SK-N-SH (cell line): ENCODE results near the gene LDLRAP1. TPM values are rescaled to one million over a fixed set of nuclear protein-coding genes. Genes with fewer than 3 reads are reported as not detected.
A peak's percentile ranks its signal among the peaks of the same experiment; 100 is the strongest.

ENCODE experiments used
- CTCF ChIA-PET: fragments of 300-600, 350-600 bp; formaldehyde crosslinking; extraction: SDS; loops from one replicate; lab custom pipeline; 2021; lab: Yijun Ruan, JAX
- POLR2A ChIA-PET: fragments of 350-600 bp; sonication (Branson Sonifier 250); formaldehyde crosslinking; extraction: SDS; loops from one replicate; lab custom pipeline; 2020; ENCODE audit warnings: antibody characterized with exemption, inconsistent platforms; lab: Yijun Ruan, JAX
- DNase-seq: peaks from one replicate; pipeline ENCODE4 v3.0.0; 2012
- H2AFZ ChIP-seq: fragments of 200-600 bp; sonication (generic); 2 replicates; pipeline ENCODE4 v1.8.1; 2016; ENCODE audit warnings: antibody characterized with exemption, mild to moderate bottlenecking, low read depth
- H3F3A ChIP-seq: fragments of 200-600 bp; sonication (generic); replicated peaks from 2 replicates; pipeline ENCODE3; 2016; ENCODE audit warnings: antibody characterized with exemption, mild to moderate bottlenecking; ENCODE audit not compliant: insufficient read depth
- H3K27ac ChIP-seq, 2 experiments: fragments of 200-500 bp in 1 of 2; fragments of 200-600 bp in 1 of 2; sonication (Bioruptor generic) in 1 of 2; sonication (generic), shearing (Covaris generic) in 1 of 2; 2 replicates each; pipeline versions ENCODE4 v1.5.1 to v1.6.1; 2014 to 2016; ENCODE audit warnings: low read depth in 2 of 2, inconsistent platforms in 1 of 2, low read length in 1 of 2, mild to moderate bottlenecking in 1 of 2, mixed read lengths in 1 of 2
- H3K27me3 ChIP-seq: fragments of 200-600 bp; sonication (generic), shearing (Covaris generic); 2 replicates; pipeline ENCODE4 v1.6.1; 2016; ENCODE audit warnings: mixed run types; ENCODE audit not compliant: insufficient read depth
- H3K36me3 ChIP-seq, 2 experiments: fragments of 200-500 bp in 1 of 2; fragments of 200-600 bp in 1 of 2; sonication (Bioruptor generic) in 1 of 2; sonication (generic) in 1 of 2; replicated peaks in 1 of 2; 2 replicates each; pipeline versions ENCODE3 to v1.5.1; 2014 to 2016; ENCODE audit warnings: low read length in 1 of 2, mild to moderate bottlenecking in 1 of 2; ENCODE audit not compliant: insufficient read depth in 2 of 2, control insufficient read depth in 1 of 2
- H3K4me1 ChIP-seq, 2 experiments: fragments of 200-500 bp in 1 of 2; fragments of 200-600 bp in 1 of 2; sonication (Bioruptor generic) in 1 of 2; sonication (generic), shearing (Covaris generic) in 1 of 2; 2 replicates each; pipeline versions ENCODE4 v1.5.1 to v1.6.1; 2014 to 2016; ENCODE audit warnings: low read depth in 1 of 2, low read length in 1 of 2, mixed run types in 1 of 2; ENCODE audit not compliant: insufficient read depth in 2 of 2, control insufficient read depth in 1 of 2
- H3K4me2 ChIP-seq: fragments of 200-600 bp; sonication (generic), shearing (Covaris generic); 2 replicates; pipeline ENCODE4 v1.6.1; 2017; ENCODE audit warnings: mixed run types
- H3K4me3 ChIP-seq, 2 experiments: fragments of 200-500 bp in 1 of 2; fragments of 200-600 bp in 1 of 2; sonication (Bioruptor generic) in 1 of 2; sonication (generic), shearing (Covaris generic) in 1 of 2; 2 replicates each; pipeline versions ENCODE4 v1.5.1 to v1.8.1; 2014 to 2016; ENCODE audit warnings: low read depth in 2 of 2, inconsistent platforms in 1 of 2, low read length in 1 of 2, mild to moderate bottlenecking in 1 of 2, mixed read lengths in 1 of 2, moderate library complexity in 1 of 2
- H3K79me2 ChIP-seq: fragments of 200-600 bp; sonication (generic); 2 replicates; pipeline ENCODE4 v1.8.1; 2017; ENCODE audit warnings: mild to moderate bottlenecking; ENCODE audit not compliant: insufficient read depth
- H3K9ac ChIP-seq: fragments of 200-600 bp; sonication (generic); 2 replicates; pipeline ENCODE4 v1.6.1; 2017; ENCODE audit warnings: mixed run types
- H3K9me2 ChIP-seq: fragments of 200-600 bp; sonication (generic); 2 replicates; pipeline ENCODE4 v1.6.1; 2017; ENCODE audit warnings: mixed run types
- H3K9me3 ChIP-seq: fragments of 200-600 bp; sonication (generic); 2 replicates; pipeline ENCODE4 v1.6.1; 2017; ENCODE audit warnings: mixed run types, mild to moderate bottlenecking, moderate library complexity
- H4K20me1 ChIP-seq: fragments of 200-600 bp; sonication (generic); 2 replicates; pipeline ENCODE4 v1.6.1; 2017; ENCODE audit warnings: mild to moderate bottlenecking, mixed run types; ENCODE audit not compliant: insufficient read depth
- EP300 ChIP-seq, 2 experiments: IDR thresholded peaks; 2 replicates each; pipeline versions ENCODE4 v1.4.0 to v1.6.1; 2012; ENCODE audit warnings: borderline replicate concordance in 1 of 2, low read depth in 1 of 2, low read length in 1 of 2
- EZH2phosphoT487 ChIP-seq: fragments of 200-600 bp; sonication (generic); IDR thresholded peaks from 2 replicates; pipeline ENCODE4 v1.6.1; 2017; ENCODE audit warnings: low read depth, mixed run types, mild to moderate bottlenecking, antibody characterized with exemption, moderate library complexity, borderline replicate concordance
- FOSL2 ChIP-seq: IDR thresholded peaks from 2 replicates; pipeline ENCODE4 v1.4.0; 2012; ENCODE audit warnings: low read depth, mild to moderate bottlenecking, moderate library complexity, borderline replicate concordance
- FOXM1 ChIP-seq: IDR thresholded peaks from 2 replicates; pipeline ENCODE4 v1.4.0; 2012; ENCODE audit warnings: low read depth, mild to moderate bottlenecking
- MXI1 ChIP-seq: IDR thresholded peaks from 2 replicates; pipeline ENCODE4 v1.6.1; 2012; ENCODE audit warnings: mild to moderate bottlenecking, low read depth, low read length, improper control_type of control experiment
- NFIC ChIP-seq: IDR thresholded peaks from 2 replicates; pipeline ENCODE4 v1.4.0; 2012; ENCODE audit warnings: borderline replicate concordance
- NRF1 ChIP-seq: IDR thresholded peaks from 2 replicates; pipeline ENCODE4 v1.6.1; 2012; ENCODE audit warnings: low read depth, mild to moderate bottlenecking, low read length
- RCOR1 ChIP-seq: fragments of 150-350 bp; IDR thresholded peaks from 2 replicates; pipeline ENCODE4 v1.6.1; 2017; ENCODE audit warnings: antibody characterized with exemption, low read length
- REST ChIP-seq: IDR thresholded peaks from 2 replicates; pipeline ENCODE4 v1.6.1; 2012; ENCODE audit warnings: mild to moderate bottlenecking, low read depth, low read length, moderate library complexity
- SMC3 ChIP-seq: IDR thresholded peaks from 2 replicates; pipeline ENCODE4 v1.6.1; 2012; ENCODE audit warnings: low read depth, low read length, improper control_type of control experiment
- TAF1 ChIP-seq: IDR thresholded peaks from 2 replicates; pipeline ENCODE4 v1.6.1; 2012; ENCODE audit warnings: low read depth, mild to moderate bottlenecking, low read length, moderate library complexity, borderline replicate concordance
- TCF12 ChIP-seq: IDR thresholded peaks from 2 replicates; pipeline ENCODE4 v1.4.0; 2012
- USF1 ChIP-seq: IDR thresholded peaks from 2 replicates; pipeline ENCODE4 v1.4.0; 2012; ENCODE audit warnings: low read depth, borderline replicate concordance
- WGBS: methylation state at CpG from one replicate; pipeline ENCODE4 v1.1.6; 2017; ENCODE audit warnings: low lambda C conversion rate; 5-methylcytosine and 5-hydroxymethylcytosine counted together
- polyA plus RNA-seq, 3 experiments: library from polyadenylated mRNA; depleted of rRNA; stranded (reverse); fragments of >200 nt; gene quantifications; 2 replicates each; pipeline ENCODE4 v1.2.3, GENCODE V29; 2012

LDLRAP1 gene
- polyA plus RNA-seq, 1 of the 3 experiments (the other 2 are of a cell fraction) = 19.1 TPM

GRCh38 chr1:25566730-25567341 lies 23.4 kb downstream of the LDLRAP1 start:
- H3K27me3 ChIP-seq = no peaks in the 10 kb centered on the region
- H3K36me3 ChIP-seq = peaks cover 0 to 4% of the 10 kb centered on the region in 2 experiments
- no peak overlapping the region for H3K4me3 ChIP-seq
- ChIA-PET POLR2A (no interaction called here), CTCF (interaction anchor here (0.8 to 1.7 kb wide), 4 partner anchors 11 to 42 kb away, joined by 3 to 10 read pairs (median 4); no protein-coding TSS in a partner anchor)
- 91% methylated on average over 21 of the region's 21 CpGs for WGBS
- H3K4me2 ChIP-seq = no peak overlapping the region
- H2AFZ ChIP-seq = no peak overlapping the region
- no peaks in the 10 kb centered on the region for H3K9me2 ChIP-seq
- no peaks in the 10 kb centered on the region for H3K9me3 ChIP-seq
- peak; percentile 54 for DNase-seq
- no peak overlapping the region for H3K27ac ChIP-seq
- TF ChIP-seq USF1 = no peak
- no peak for TF ChIP-seq EZH2phosphoT487
- no peak for TF ChIP-seq EP300 (IDR thresholded peaks at IDR 0.05; ENCODE audit: borderline replicate concordance in 1 of 2, low read depth in 1 of 2, low read length in 1 of 2)
- no peak for TF ChIP-seq FOXM1
- no peak for TF ChIP-seq RCOR1
- no peak for TF ChIP-seq TCF12
- H3K79me2 ChIP-seq = no peaks in the 10 kb centered on the region
- no peak overlapping the region for H3K9ac ChIP-seq
- peaks cover 0 to 11% of the 10 kb centered on the region in 2 experiments; a peak in 3 of 4 replicates for H3K4me1 ChIP-seq
- H3F3A ChIP-seq = peaks cover 7% of the 10 kb centered on the region
- no peaks in the 10 kb centered on the region for H4K20me1 ChIP-seq

- Histone ChIP-seq H3K9ac (no peak overlapping the region), H3K79me2 (no peaks in the 10 kb centered on the region), H3K27ac (no peak overlapping the region), H3K4me1 (peaks cover 0 to 11% of the 10 kb centered on the region in 2 experiments; a peak in 3 of 4 replicates), H3K27me3 (no peaks in the 10 kb centered on the region), H4K20me1 (no peaks in the 10 kb centered on the region), H3K4me3 (no peak overlapping the region), H3K9me3 (no peaks in the 10 kb centered on the region), H2AFZ (no peak overlapping the region), H3K4me2 (no peak overlapping the region), H3F3A (peaks cover 7% of the 10 kb centered on the region), H3K36me3 (peaks cover 0 to 4% of the 10 kb centered on the region in 2 experiments), H3K9me2 (no peaks in the 10 kb centered on the region)
- ChIA-PET CTCF (interaction anchor here (1.4 to 1.7 kb wide), 2 partner anchors 12 to 41 kb away, joined by 3 to 10 read pairs; no protein-coding TSS in a partner anchor), POLR2A (no interaction called here)
- 97% methylated on average over 6 of the region's 10 CpGs for WGBS
- no peak for TF ChIP-seq NFIC
- no peak for TF ChIP-seq MXI1
- no peak for TF ChIP-seq FOSL2
- no peak for TF ChIP-seq NRF1
- TF ChIP-seq TAF1 = no peak
- no peak for TF ChIP-seq SMC3
- no peak for TF ChIP-seq REST
- no peak for DNase-seq
These were observed 24.3 kb downstream of the LDLRAP1 start for GRCh38 chr1:25567710-25568089.
